ENCODE data around the gene NCCRP1. TPM values are rescaled to one million over a fixed set of nuclear protein-coding genes. Genes with fewer than 3 reads are reported as not detected.

Gene NCCRP1
- total and polyA plus RNA-seq, 10 donors: 0.12 to 1.7 (median 0.19) TPM; not detected in 5

GRCh38 chr19:39154629-39155100 is 42.1 kb upstream of the NCCRP1 start:
- no peak for DNase-seq
- Histone ChIP-seq H3K4me1 (peaks cover under 1 to 70% (median 25%) of the 10 kb centered on the region in 6 donors), H3K9me3 (no peaks in the 10 kb centered on the region), H3K4me3 (no peak overlapping the region), H3K27me3 (replicated peaks in 1 of 7) (no peaks in the 10 kb centered on the region), H3K36me3 (peaks cover 0 to 17% (median 0%) of the 10 kb centered on the region in 6 donors), H3K27ac (no peak overlapping the region)
- TF ChIP-seq POLR2AphosphoS5 (IDR thresholded peaks at IDR 0.05) (no peak), POLR2A (IDR thresholded peaks at IDR 0.05) (no peak)
- TF ChIP-seq, protein P1, sequence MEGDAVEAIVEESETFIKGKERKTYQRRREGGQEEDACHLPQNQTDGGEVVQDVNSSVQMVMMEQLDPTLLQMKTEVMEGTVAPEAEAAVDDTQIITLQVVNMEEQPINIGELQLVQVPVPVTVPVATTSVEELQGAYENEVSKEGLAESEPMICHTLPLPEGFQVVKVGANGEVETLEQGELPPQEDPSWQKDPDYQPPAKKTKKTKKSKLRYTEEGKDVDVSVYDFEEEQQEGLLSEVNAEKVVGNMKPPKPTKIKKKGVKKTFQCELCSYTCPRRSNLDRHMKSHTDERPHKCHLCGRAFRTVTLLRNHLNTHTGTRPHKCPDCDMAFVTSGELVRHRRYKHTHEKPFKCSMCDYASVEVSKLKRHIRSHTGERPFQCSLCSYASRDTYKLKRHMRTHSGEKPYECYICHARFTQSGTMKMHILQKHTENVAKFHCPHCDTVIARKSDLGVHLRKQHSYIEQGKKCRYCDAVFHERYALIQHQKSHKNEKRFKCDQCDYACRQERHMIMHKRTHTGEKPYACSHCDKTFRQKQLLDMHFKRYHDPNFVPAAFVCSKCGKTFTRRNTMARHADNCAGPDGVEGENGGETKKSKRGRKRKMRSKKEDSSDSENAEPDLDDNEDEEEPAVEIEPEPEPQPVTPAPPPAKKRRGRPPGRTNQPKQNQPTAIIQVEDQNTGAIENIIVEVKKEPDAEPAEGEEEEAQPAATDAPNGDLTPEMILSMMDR (IDR thresholded peaks at IDR 0.05 in 8 of 11, conservative IDR thresholded peaks at IDR 0.05 in 3 of 11): no peak
- 72 to 80% (median 73%) methylated on average over 6 to 11 of the region's 11 CpGs for WGBS, 5 donors
- intact Hi-C loops (cut with DNase I; ENCODE audit: low total_unique reads): no loop called here

- Histone ChIP-seq H3K27me3 (replicated peaks in 1 of 7) (no peaks in the 10 kb centered on the region), H3K4me1 (peaks cover 5 to 75% (median 30%) of the 10 kb centered on the region in 6 donors), H3K27ac (no peak overlapping the region), H3K4me3 (no peak overlapping the region), H3K36me3 (peaks cover 0 to 21% (median 0%) of the 10 kb centered on the region in 6 donors), H3K9me3 (no peaks in the 10 kb centered on the region)
- intact Hi-C loops (cut with DNase I; ENCODE audit: low total_unique reads): no loop called here
- DNase-seq: no peak
- TF ChIP-seq, protein P1 (IDR thresholded peaks at IDR 0.05 in 8 of 11, conservative IDR thresholded peaks at IDR 0.05 in 3 of 11): no peak
- TF ChIP-seq POLR2AphosphoS5 (IDR thresholded peaks at IDR 0.05): no peak
- TF ChIP-seq POLR2A (IDR thresholded peaks at IDR 0.05): no peak
- WGBS, 5 donors: 80 to 94% (median 86%) methylated on average over 8 to 11 of the region's 11 CpGs
Measured at GRCh38 chr19:39155114-39155700, 41.6 kb upstream of the NCCRP1 start.

DNA sequence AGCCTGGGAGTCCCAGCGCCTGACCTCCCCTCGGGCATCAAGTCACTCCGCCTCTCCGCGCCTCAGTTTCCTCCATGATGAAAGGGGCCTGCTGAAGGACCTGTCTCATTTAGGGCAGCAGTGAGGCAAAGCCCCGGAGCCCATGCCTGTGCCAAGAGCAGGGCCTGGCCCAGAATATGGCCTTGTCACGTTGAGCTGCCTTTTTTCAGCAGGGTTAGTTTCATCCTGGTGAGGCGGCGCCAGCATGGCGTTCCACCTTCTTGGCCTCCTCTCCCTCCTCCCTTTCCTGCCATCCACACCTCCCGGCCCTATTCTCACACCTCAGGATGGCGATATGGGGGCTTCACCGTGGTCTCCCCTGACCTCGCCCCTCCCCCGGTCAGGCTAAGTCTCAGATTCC is 41.0 kb upstream of the NCCRP1 start:
- Histone ChIP-seq H3K9me3 (no peaks in the 10 kb centered on the region), H3K36me3 (peaks cover 0 to 21% (median 0%) of the 10 kb centered on the region in 6 donors), H3K4me3 (no peak overlapping the region), H3K4me1 (peaks cover 5 to 79% (median 34%) of the 10 kb centered on the region in 6 donors), H3K27ac (no peak overlapping the region), H3K27me3 (replicated peaks in 1 of 7) (no peaks in the 10 kb centered on the region)
- intact Hi-C loops (cut with DNase I; ENCODE audit: low total_unique reads): no loop called here
- WGBS, 5 donors: 83 to 89% (median 87%) methylated on average over 15 of the region's 15 CpGs
- no peak for TF ChIP-seq POLR2AphosphoS5 (IDR thresholded peaks at IDR 0.05)
- no peak for TF ChIP-seq POLR2A (IDR thresholded peaks at IDR 0.05)
- TF ChIP-seq, protein P1 (IDR thresholded peaks at IDR 0.05 in 8 of 11, conservative IDR thresholded peaks at IDR 0.05 in 3 of 11): no peak
- no peak for DNase-seq

- WGBS, 5 donors: 52 to 90% (median 77%) methylated on average over 9 to 24 of the region's 24 CpGs
- no peaks in the 10 kb centered on the region for H3K9me3 ChIP-seq
- H3K36me3 ChIP-seq: peaks cover 0 to 21% (median 0%) of the 10 kb centered on the region in 6 donors
- H3K27ac ChIP-seq: no peak overlapping the region
- no peaks in the 10 kb centered on the region for H3K27me3 ChIP-seq (replicated peaks in 1 of 7)
- DNase-seq: no peak
- H3K4me1 ChIP-seq: peaks cover 5 to 79% (median 39%) of the 10 kb centered on the region in 6 donors
- TF ChIP-seq, protein P1 (IDR thresholded peaks at IDR 0.05 in 8 of 11, conservative IDR thresholded peaks at IDR 0.05 in 3 of 11): no peak
- TF ChIP-seq POLR2A (IDR thresholded peaks at IDR 0.05): no peak
- TF ChIP-seq POLR2AphosphoS5 (IDR thresholded peaks at IDR 0.05): no peak
- no peak overlapping the region for H3K4me3 ChIP-seq
- intact Hi-C loops (cut with DNase I; ENCODE audit: low total_unique reads): no loop called here
Measured at GRCh38 chr19:39156326-39157230, 40.2 kb upstream of the NCCRP1 start.
